GM21390 (cell line): ENCODE measurements around the gene NPFF.
"Not testable (repeated sequence)": the region's sequence is repeated elsewhere in the genome, so short reads cannot be mapped to it uniquely, and the experiment has no call there.

Source experiments
- ATAC-seq: cut with Tn5 transposase; IDR thresholded peaks from one replicate; pipeline ENCODE4 v1.9.1; 2021; ENCODE audit not compliant: unreplicated experiment

Gene NPFF

GRCh38 chr12:53506881-53507602 is at the start of gene NPFF:
TSS of gene NPFF (minus strand) at chr12:53507484. CDS start at chr12:53507474, 10 bp downstream.
- ATAC-seq = no peak

GRCh38 chr12:53552361-53553327 is 45.4 kb upstream of the NPFF start:
- no peak for ATAC-seq

GRCh38 chr12:53551889-53552291 is 44.6 kb upstream of the NPFF start:
- ATAC-seq = no peak

- ATAC-seq = no peak
Measured at GRCh38 chr12:53550595-53550994, 43.3 kb upstream of the NPFF start.

- ATAC-seq = not testable (repeated sequence)
Measured at GRCh38 chr12:53550131-53550530, 42.8 kb upstream of the NPFF start.

- ATAC-seq = not testable (repeated sequence)
Measured at GRCh38 chr12:53548354-53548753, 41.1 kb upstream of the NPFF start.

- peak; percentile 66 for ATAC-seq
Measured at GRCh38 chr12:53543539-53543938, 36.3 kb upstream of the NPFF start.

GRCh38 chr12:53539526-53539925 is 32.2 kb upstream of the NPFF start:
- ATAC-seq = no peak

- no peak for ATAC-seq
Measured at GRCh38 chr12:53538209-53538689, 31.0 kb upstream of the NPFF start.

GRCh38 chr12:53536962-53537361 is 29.7 kb upstream of the NPFF start:
- ATAC-seq = no peak

GRCh38 chr12:53533471-53533870 is 26.2 kb upstream of the NPFF start:
- ATAC-seq = no peak

GRCh38 chr12:53532524-53533445 is 25.5 kb upstream of the NPFF start:
- no peak for ATAC-seq

GRCh38 chr12:53532021-53532420 is 24.7 kb upstream of the NPFF start:
- ATAC-seq = no peak

- ATAC-seq = no peak
Measured at GRCh38 chr12:53530920-53531319, 23.6 kb upstream of the NPFF start.

- ATAC-seq = no peak
Measured at GRCh38 chr12:53530061-53530460, 22.8 kb upstream of the NPFF start.

GRCh38 chr12:53524476-53524875 is 17.2 kb upstream of the NPFF start:
- ATAC-seq = no peak

- no peak for ATAC-seq
Measured at GRCh38 chr12:53523131-53523530, 15.8 kb upstream of the NPFF start.

- no peak for ATAC-seq
Measured at GRCh38 chr12:53518381-53518780, 11.1 kb upstream of the NPFF start.

- ATAC-seq = no peak
Measured at GRCh38 chr12:53516758-53517455, 9.6 kb upstream of the NPFF start.

- no peak for ATAC-seq
Measured at GRCh38 chr12:53515291-53515680, 8.0 kb upstream of the NPFF start.
